22Rv1 (cell line): Measurements from ENCODE around the gene GPX4.

Experiments used
- ZFX ChIP-seq: fragments of 450-650 bp; IDR thresholded peaks from 2 replicates; pipeline ENCODE4 v1.6.1; 2017; ENCODE audit warnings: antibody characterized with exemption, borderline replicate concordance
- TF ChIP-seq, protein P1 (sequence below): fragments of 450-650 bp; IDR thresholded peaks from 2 replicates; pipeline ENCODE4 v1.5.1; 2017; ENCODE audit warnings: mild to moderate bottlenecking

DNA sequence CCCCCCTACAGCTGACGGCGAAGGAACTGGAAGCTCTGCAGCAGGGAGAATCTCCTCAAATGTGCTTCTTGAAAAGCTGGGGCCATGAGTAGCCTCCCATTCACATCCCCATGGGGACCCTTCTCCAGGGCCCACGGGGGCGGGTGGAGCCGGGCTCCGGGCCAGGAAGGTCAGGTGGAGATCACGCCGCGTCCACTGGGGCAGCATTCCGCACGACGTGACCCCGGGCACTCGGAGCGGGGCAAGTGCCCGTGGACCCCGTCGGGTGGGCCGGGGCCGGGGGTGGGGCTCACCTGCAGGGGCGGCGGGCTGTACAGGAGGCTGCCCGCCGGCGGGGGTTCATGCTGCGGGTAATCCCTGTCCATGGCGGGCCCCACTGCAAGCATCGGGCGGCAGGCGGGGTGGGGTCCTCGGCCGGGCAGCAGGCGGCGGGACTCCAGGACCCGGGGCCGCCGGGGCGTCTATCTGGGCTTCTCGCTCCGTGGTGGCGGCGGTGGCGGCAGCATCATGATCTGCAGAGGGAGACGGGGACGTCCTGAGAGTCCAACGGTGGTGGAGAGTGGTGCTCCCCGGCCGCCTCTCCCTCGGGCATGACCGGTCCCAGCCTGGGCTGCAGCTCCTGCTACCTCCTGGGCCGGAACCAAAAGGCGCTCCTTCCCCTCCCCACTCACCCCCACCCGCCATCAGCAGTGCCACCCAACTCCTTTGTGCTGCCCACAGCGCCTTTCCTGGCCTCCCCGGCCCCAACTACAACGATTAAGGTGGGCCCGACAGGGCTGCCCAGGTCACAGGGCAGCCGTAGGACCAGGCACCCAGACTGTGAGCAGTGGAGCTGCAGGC, 50.3 kb downstream of the GPX4 start:
- TF ChIP-seq, protein P1, sequence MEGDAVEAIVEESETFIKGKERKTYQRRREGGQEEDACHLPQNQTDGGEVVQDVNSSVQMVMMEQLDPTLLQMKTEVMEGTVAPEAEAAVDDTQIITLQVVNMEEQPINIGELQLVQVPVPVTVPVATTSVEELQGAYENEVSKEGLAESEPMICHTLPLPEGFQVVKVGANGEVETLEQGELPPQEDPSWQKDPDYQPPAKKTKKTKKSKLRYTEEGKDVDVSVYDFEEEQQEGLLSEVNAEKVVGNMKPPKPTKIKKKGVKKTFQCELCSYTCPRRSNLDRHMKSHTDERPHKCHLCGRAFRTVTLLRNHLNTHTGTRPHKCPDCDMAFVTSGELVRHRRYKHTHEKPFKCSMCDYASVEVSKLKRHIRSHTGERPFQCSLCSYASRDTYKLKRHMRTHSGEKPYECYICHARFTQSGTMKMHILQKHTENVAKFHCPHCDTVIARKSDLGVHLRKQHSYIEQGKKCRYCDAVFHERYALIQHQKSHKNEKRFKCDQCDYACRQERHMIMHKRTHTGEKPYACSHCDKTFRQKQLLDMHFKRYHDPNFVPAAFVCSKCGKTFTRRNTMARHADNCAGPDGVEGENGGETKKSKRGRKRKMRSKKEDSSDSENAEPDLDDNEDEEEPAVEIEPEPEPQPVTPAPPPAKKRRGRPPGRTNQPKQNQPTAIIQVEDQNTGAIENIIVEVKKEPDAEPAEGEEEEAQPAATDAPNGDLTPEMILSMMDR = no peak
- TF ChIP-seq ZFX = no peak
